ENCODE data around the gene TRAF1.

The TRAF1 gene

GRCh38 chr9:120917929-120918762 lies 8.4 kb downstream of the TRAF1 start:
- H3K27ac ChIP-seq (ENCODE audit: low read depth, low read length): peak overlapping the region; percentile 63
- no peak overlapping the region for H3K4me3 ChIP-seq (ENCODE audit: low read length)
- peaks cover 11% of the 10 kb centered on the region for H3K4me1 ChIP-seq (ENCODE audit: control insufficient read depth, insufficient read depth, low read length)
- H3K9ac ChIP-seq (ENCODE audit: low read length): no peak overlapping the region
- no peaks in the 10 kb centered on the region for H3K27me3 ChIP-seq (ENCODE audit: control insufficient read depth, insufficient read depth, low read length)
- H3K36me3 ChIP-seq (ENCODE audit: control insufficient read depth, insufficient read depth, low read length): no peaks in the 10 kb centered on the region

- peaks cover 5% of the 10 kb centered on the region for H3K36me3 ChIP-seq (ENCODE audit: control insufficient read depth, insufficient read depth, low read length)
- peaks cover 11% of the 10 kb centered on the region for H3K4me1 ChIP-seq (ENCODE audit: control insufficient read depth, insufficient read depth, low read length)
- H3K4me3 ChIP-seq (ENCODE audit: low read length): no peak overlapping the region
- no peak overlapping the region for H3K9ac ChIP-seq (ENCODE audit: low read length)
- H3K27ac ChIP-seq (ENCODE audit: low read depth, low read length): no peak overlapping the region
- H3K27me3 ChIP-seq (ENCODE audit: control insufficient read depth, insufficient read depth, low read length): no peaks in the 10 kb centered on the region
Observed at GRCh38 chr9:120916991-120917880, 9.4 kb downstream of the TRAF1 start.

- Histone ChIP-seq H3K27ac (ENCODE audit: low read depth, low read length) (no peak overlapping the region), H3K36me3 (ENCODE audit: control insufficient read depth, insufficient read depth, low read length) (peaks cover 5% of the 10 kb centered on the region), H3K4me3 (ENCODE audit: low read length) (no peak overlapping the region), H3K27me3 (ENCODE audit: control insufficient read depth, insufficient read depth, low read length) (no peaks in the 10 kb centered on the region), H3K9ac (ENCODE audit: low read length) (no peak overlapping the region), H3K4me1 (ENCODE audit: control insufficient read depth, insufficient read depth, low read length) (peaks cover 11% of the 10 kb centered on the region)
Observed at GRCh38 chr9:120916588-120916987, 10.0 kb downstream of the TRAF1 start.

- Histone ChIP-seq H3K27ac (ENCODE audit: low read depth, low read length) (no peak overlapping the region), H3K9ac (ENCODE audit: low read length) (no peak overlapping the region), H3K4me1 (ENCODE audit: control insufficient read depth, insufficient read depth, low read length) (peaks cover 11% of the 10 kb centered on the region), H3K36me3 (ENCODE audit: control insufficient read depth, insufficient read depth, low read length) (peaks cover 5% of the 10 kb centered on the region), H3K4me3 (ENCODE audit: low read length) (no peak overlapping the region), H3K27me3 (ENCODE audit: control insufficient read depth, insufficient read depth, low read length) (no peaks in the 10 kb centered on the region)
Observed at GRCh38 chr9:120915854-120916470, 10.6 kb downstream of the TRAF1 start.

GRCh38 chr9:120914953-120915352 lies 11.6 kb downstream of the TRAF1 start:
- Histone ChIP-seq H3K4me1 (ENCODE audit: control insufficient read depth, insufficient read depth, low read length) (peaks cover 11% of the 10 kb centered on the region), H3K27ac (ENCODE audit: low read depth, low read length) (no peak overlapping the region), H3K36me3 (ENCODE audit: control insufficient read depth, insufficient read depth, low read length) (peaks cover 5% of the 10 kb centered on the region), H3K27me3 (ENCODE audit: control insufficient read depth, insufficient read depth, low read length) (no peaks in the 10 kb centered on the region), H3K9ac (ENCODE audit: low read length) (no peak overlapping the region), H3K4me3 (ENCODE audit: low read length) (no peak overlapping the region)

- Histone ChIP-seq H3K27ac (ENCODE audit: low read depth, low read length) (no peak overlapping the region), H3K9ac (ENCODE audit: low read length) (no peak overlapping the region)
Observed at GRCh38 chr9:120914396-120914795, 12.2 kb downstream of the TRAF1 start.

DNA sequence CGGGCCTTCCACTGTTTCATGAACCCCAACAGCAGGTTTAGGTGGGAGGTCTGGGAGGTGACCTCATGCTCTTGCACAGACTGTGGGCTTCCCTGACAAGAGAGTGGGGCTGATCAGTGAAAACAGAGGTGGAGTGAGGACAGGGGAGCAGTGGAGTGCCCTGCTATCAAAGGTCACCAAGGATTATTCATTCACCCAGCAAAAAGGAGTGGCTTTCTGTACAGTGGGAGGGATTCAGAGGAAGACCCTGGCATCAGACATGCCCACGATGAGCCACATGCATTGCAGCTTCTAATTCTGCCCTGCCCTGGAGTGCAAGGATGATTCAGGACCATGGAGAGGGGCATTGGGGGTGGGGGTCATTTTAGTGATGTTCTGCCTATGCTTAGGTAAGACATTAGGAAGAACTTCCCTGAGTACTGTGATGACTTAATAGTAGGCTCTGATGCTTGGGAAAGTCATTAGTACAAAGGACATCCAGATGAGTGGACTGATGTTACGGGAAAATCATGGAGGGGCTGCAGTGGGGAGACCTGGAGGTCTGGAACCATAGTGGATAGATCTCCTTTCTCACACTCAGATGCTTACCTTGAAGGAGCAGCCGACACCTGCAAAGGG lies 12.8 kb downstream of the TRAF1 start:
- no peak overlapping the region for H3K27ac ChIP-seq (ENCODE audit: low read depth, low read length)
- no peak overlapping the region for H3K9ac ChIP-seq (ENCODE audit: low read length)
- peaks cover 2% of the 10 kb centered on the region for H3K4me1 ChIP-seq (ENCODE audit: control insufficient read depth, insufficient read depth, low read length)
- H3K27me3 ChIP-seq (ENCODE audit: control insufficient read depth, insufficient read depth, low read length): no peaks in the 10 kb centered on the region
- no peak overlapping the region for H3K4me3 ChIP-seq (ENCODE audit: low read length)
- peaks cover 7% of the 10 kb centered on the region for H3K36me3 ChIP-seq (ENCODE audit: control insufficient read depth, insufficient read depth, low read length)

More at GRCh38 chr9:120914396-120914795, 12.2 kb downstream of the TRAF1 start:
- Histone ChIP-seq H3K4me1 (ENCODE audit: control insufficient read depth, insufficient read depth, low read length) (peaks cover 8% of the 10 kb centered on the region), H3K4me3 (ENCODE audit: low read length) (no peak overlapping the region), H3K36me3 (ENCODE audit: control insufficient read depth, insufficient read depth, low read length) (peaks cover 7% of the 10 kb centered on the region), H3K27me3 (ENCODE audit: control insufficient read depth, insufficient read depth, low read length) (no peaks in the 10 kb centered on the region)

GRCh38 chr9:120912958-120913646 lies 13.5 kb downstream of the TRAF1 start:
- Histone ChIP-seq H3K27ac (ENCODE audit: low read depth, low read length) (no peak overlapping the region), H3K9ac (ENCODE audit: low read length) (no peak overlapping the region), H3K4me1 (ENCODE audit: control insufficient read depth, insufficient read depth, low read length) (no peaks in the 10 kb centered on the region)

GRCh38 chr9:120911295-120911837 lies 15.2 kb downstream of the TRAF1 start:
- Histone ChIP-seq H3K4me1 (ENCODE audit: control insufficient read depth, insufficient read depth, low read length) (no peaks in the 10 kb centered on the region), H3K27ac (ENCODE audit: low read depth, low read length) (no peak overlapping the region), H3K27me3 (ENCODE audit: control insufficient read depth, insufficient read depth, low read length) (no peaks in the 10 kb centered on the region), H3K4me3 (ENCODE audit: low read length) (no peak overlapping the region), H3K9ac (ENCODE audit: low read length) (no peak overlapping the region), H3K36me3 (ENCODE audit: control insufficient read depth, insufficient read depth, low read length) (peaks cover 7% of the 10 kb centered on the region)

More at GRCh38 chr9:120912958-120913646, 13.5 kb downstream of the TRAF1 start:
- Histone ChIP-seq H3K27me3 (ENCODE audit: control insufficient read depth, insufficient read depth, low read length) (no peaks in the 10 kb centered on the region), H3K4me3 (ENCODE audit: low read length) (no peak overlapping the region), H3K36me3 (ENCODE audit: control insufficient read depth, insufficient read depth, low read length) (peaks cover 7% of the 10 kb centered on the region)

- Histone ChIP-seq H3K27me3 (ENCODE audit: control insufficient read depth, insufficient read depth, low read length) (no peaks in the 10 kb centered on the region), H3K27ac (ENCODE audit: low read depth, low read length) (no peak overlapping the region), H3K4me3 (ENCODE audit: low read length) (no peak overlapping the region), H3K9ac (ENCODE audit: low read length) (no peak overlapping the region), H3K36me3 (ENCODE audit: control insufficient read depth, insufficient read depth, low read length) (peaks cover 7% of the 10 kb centered on the region), H3K4me1 (ENCODE audit: control insufficient read depth, insufficient read depth, low read length) (no peaks in the 10 kb centered on the region)
Observed at GRCh38 chr9:120910643-120911042, 16.0 kb downstream of the TRAF1 start.

DNA sequence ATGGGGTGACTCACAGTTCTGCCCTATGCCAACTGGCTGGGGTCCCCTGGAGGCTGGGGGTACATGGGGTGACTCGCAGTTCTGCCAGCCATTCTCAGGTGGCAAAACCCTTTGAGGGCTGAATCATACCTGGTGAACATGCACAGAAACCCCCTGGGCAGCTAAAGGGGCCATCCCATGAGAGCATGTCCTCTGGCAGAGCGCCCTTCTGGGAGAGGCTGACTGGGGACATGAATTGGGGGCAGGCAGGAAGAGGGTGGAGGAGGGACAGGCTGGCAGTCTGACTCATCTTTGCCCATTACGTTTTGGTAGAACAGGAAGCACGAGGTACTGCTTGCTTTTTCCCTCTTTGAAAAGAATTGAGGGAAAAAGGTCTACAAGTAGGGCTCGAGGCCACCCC lies 16.7 kb downstream of the TRAF1 start:
- Histone ChIP-seq H3K36me3 (ENCODE audit: control insufficient read depth, insufficient read depth, low read length) (peaks cover 7% of the 10 kb centered on the region), H3K27ac (ENCODE audit: low read depth, low read length) (no peak overlapping the region), H3K4me1 (ENCODE audit: control insufficient read depth, insufficient read depth, low read length) (no peaks in the 10 kb centered on the region), H3K9ac (ENCODE audit: low read length) (no peak overlapping the region), H3K4me3 (ENCODE audit: low read length) (no peak overlapping the region), H3K27me3 (ENCODE audit: control insufficient read depth, insufficient read depth, low read length) (no peaks in the 10 kb centered on the region)

All from rectal smooth muscle tissue (tissue), 1 donor.